SK-N-SH (cell line): ENCODE measurements around the gene MYO10. TPM values are rescaled to one million over a fixed set of nuclear protein-coding genes. Genes with fewer than 3 reads are reported as not detected.

ENCODE experiments used
- CTCF ChIA-PET: fragments of 300-600, 350-600 bp; formaldehyde crosslinking; extraction: SDS; loops from one replicate; lab custom pipeline; 2021; lab: Yijun Ruan, JAX
- POLR2A ChIA-PET: fragments of 350-600 bp; sonication (Branson Sonifier 250); formaldehyde crosslinking; extraction: SDS; loops from one replicate; lab custom pipeline; 2020; ENCODE audit warnings: antibody characterized with exemption, inconsistent platforms; lab: Yijun Ruan, JAX
- DNase-seq: peaks from one replicate; pipeline ENCODE4 v3.0.0; 2012
- H2AFZ ChIP-seq: fragments of 200-600 bp; sonication (generic); 2 replicates; pipeline ENCODE4 v1.8.1; 2016; ENCODE audit warnings: antibody characterized with exemption, mild to moderate bottlenecking, low read depth
- H3F3A ChIP-seq: fragments of 200-600 bp; sonication (generic); replicated peaks from 2 replicates; pipeline ENCODE3; 2016; ENCODE audit warnings: antibody characterized with exemption, mild to moderate bottlenecking; ENCODE audit not compliant: insufficient read depth
- H3K27ac ChIP-seq, 2 experiments: fragments of 200-500 bp in 1 of 2; fragments of 200-600 bp in 1 of 2; sonication (Bioruptor generic) in 1 of 2; sonication (generic), shearing (Covaris generic) in 1 of 2; 2 replicates each; pipeline versions ENCODE4 v1.5.1 to v1.6.1; 2014 to 2016; ENCODE audit warnings: low read depth in 2 of 2, inconsistent platforms in 1 of 2, low read length in 1 of 2, mild to moderate bottlenecking in 1 of 2, mixed read lengths in 1 of 2
- H3K27me3 ChIP-seq: fragments of 200-600 bp; sonication (generic), shearing (Covaris generic); 2 replicates; pipeline ENCODE4 v1.6.1; 2016; ENCODE audit warnings: mixed run types; ENCODE audit not compliant: insufficient read depth
- H3K36me3 ChIP-seq, 2 experiments: fragments of 200-500 bp in 1 of 2; fragments of 200-600 bp in 1 of 2; sonication (Bioruptor generic) in 1 of 2; sonication (generic) in 1 of 2; replicated peaks in 1 of 2; 2 replicates each; pipeline versions ENCODE3 to v1.5.1; 2014 to 2016; ENCODE audit warnings: low read length in 1 of 2, mild to moderate bottlenecking in 1 of 2; ENCODE audit not compliant: insufficient read depth in 2 of 2, control insufficient read depth in 1 of 2
- H3K4me1 ChIP-seq, 2 experiments: fragments of 200-500 bp in 1 of 2; fragments of 200-600 bp in 1 of 2; sonication (Bioruptor generic) in 1 of 2; sonication (generic), shearing (Covaris generic) in 1 of 2; 2 replicates each; pipeline versions ENCODE4 v1.5.1 to v1.6.1; 2014 to 2016; ENCODE audit warnings: low read depth in 1 of 2, low read length in 1 of 2, mixed run types in 1 of 2; ENCODE audit not compliant: insufficient read depth in 2 of 2, control insufficient read depth in 1 of 2
- H3K4me2 ChIP-seq: fragments of 200-600 bp; sonication (generic), shearing (Covaris generic); 2 replicates; pipeline ENCODE4 v1.6.1; 2017; ENCODE audit warnings: mixed run types
- H3K4me3 ChIP-seq, 2 experiments: fragments of 200-500 bp in 1 of 2; fragments of 200-600 bp in 1 of 2; sonication (Bioruptor generic) in 1 of 2; sonication (generic), shearing (Covaris generic) in 1 of 2; 2 replicates each; pipeline versions ENCODE4 v1.5.1 to v1.8.1; 2014 to 2016; ENCODE audit warnings: low read depth in 2 of 2, inconsistent platforms in 1 of 2, low read length in 1 of 2, mild to moderate bottlenecking in 1 of 2, mixed read lengths in 1 of 2, moderate library complexity in 1 of 2
- H3K79me2 ChIP-seq: fragments of 200-600 bp; sonication (generic); 2 replicates; pipeline ENCODE4 v1.8.1; 2017; ENCODE audit warnings: mild to moderate bottlenecking; ENCODE audit not compliant: insufficient read depth
- H3K9ac ChIP-seq: fragments of 200-600 bp; sonication (generic); 2 replicates; pipeline ENCODE4 v1.6.1; 2017; ENCODE audit warnings: mixed run types
- H3K9me2 ChIP-seq: fragments of 200-600 bp; sonication (generic); 2 replicates; pipeline ENCODE4 v1.6.1; 2017; ENCODE audit warnings: mixed run types
- H3K9me3 ChIP-seq: fragments of 200-600 bp; sonication (generic); 2 replicates; pipeline ENCODE4 v1.6.1; 2017; ENCODE audit warnings: mixed run types, mild to moderate bottlenecking, moderate library complexity
- H4K20me1 ChIP-seq: fragments of 200-600 bp; sonication (generic); 2 replicates; pipeline ENCODE4 v1.6.1; 2017; ENCODE audit warnings: mild to moderate bottlenecking, mixed run types; ENCODE audit not compliant: insufficient read depth
- CTCF ChIP-seq: fragments of 200-600 bp; sonication (generic); IDR thresholded peaks from 2 replicates; pipeline ENCODE4 v1.6.1; 2017; ENCODE audit warnings: antibody characterized with exemption, mild to moderate bottlenecking, moderate library complexity
- EZH2phosphoT487 ChIP-seq: fragments of 200-600 bp; sonication (generic); IDR thresholded peaks from 2 replicates; pipeline ENCODE4 v1.6.1; 2017; ENCODE audit warnings: low read depth, mixed run types, mild to moderate bottlenecking, antibody characterized with exemption, moderate library complexity, borderline replicate concordance
- GABPA ChIP-seq: IDR thresholded peaks from 2 replicates; pipeline ENCODE4 v1.4.0; 2012; ENCODE audit warnings: low read depth, mild to moderate bottlenecking
- IRF3 ChIP-seq: fragments of 150-350 bp; IDR thresholded peaks from 2 replicates; pipeline ENCODE4 v1.6.1; 2016; ENCODE audit warnings: mild to moderate bottlenecking, low read depth, low read length
- MXI1 ChIP-seq: IDR thresholded peaks from 2 replicates; pipeline ENCODE4 v1.6.1; 2012; ENCODE audit warnings: mild to moderate bottlenecking, low read depth, low read length, improper control_type of control experiment
- NFIC ChIP-seq: IDR thresholded peaks from 2 replicates; pipeline ENCODE4 v1.4.0; 2012; ENCODE audit warnings: borderline replicate concordance
- NRF1 ChIP-seq: IDR thresholded peaks from 2 replicates; pipeline ENCODE4 v1.6.1; 2012; ENCODE audit warnings: low read depth, mild to moderate bottlenecking, low read length
- PBX3 ChIP-seq: IDR thresholded peaks from 2 replicates; pipeline ENCODE4; 2012
- POLR2AphosphoS5 ChIP-seq: IDR thresholded peaks from 2 replicates; pipeline ENCODE4 v1.6.1; 2012; ENCODE audit warnings: low read depth, low read length
- RAD21 ChIP-seq: IDR thresholded peaks from 2 replicates; pipeline ENCODE4 v1.6.1; 2012; ENCODE audit warnings: mild to moderate bottlenecking, low read length
- RCOR1 ChIP-seq: fragments of 150-350 bp; IDR thresholded peaks from 2 replicates; pipeline ENCODE4 v1.6.1; 2017; ENCODE audit warnings: antibody characterized with exemption, low read length
- REST ChIP-seq: IDR thresholded peaks from 2 replicates; pipeline ENCODE4 v1.6.1; 2012; ENCODE audit warnings: mild to moderate bottlenecking, low read depth, low read length, moderate library complexity
- RXRA ChIP-seq: IDR thresholded peaks from 2 replicates; pipeline ENCODE4 v1.4.0; 2012; ENCODE audit warnings: low read depth, mild to moderate bottlenecking, borderline replicate concordance
- TAF1 ChIP-seq: IDR thresholded peaks from 2 replicates; pipeline ENCODE4 v1.6.1; 2012; ENCODE audit warnings: low read depth, mild to moderate bottlenecking, low read length, moderate library complexity, borderline replicate concordance
- USF1 ChIP-seq: IDR thresholded peaks from 2 replicates; pipeline ENCODE4 v1.4.0; 2012; ENCODE audit warnings: low read depth, borderline replicate concordance
- USF2 ChIP-seq: fragments of 150-350 bp; IDR thresholded peaks from 2 replicates; pipeline ENCODE4 v1.6.1; 2017; ENCODE audit warnings: antibody characterized with exemption, low read length, low read depth, borderline replicate concordance
- WGBS: methylation state at CpG from one replicate; pipeline ENCODE4 v1.1.6; 2017; ENCODE audit warnings: low lambda C conversion rate; 5-methylcytosine and 5-hydroxymethylcytosine counted together
- polyA plus RNA-seq, 3 experiments: library from polyadenylated mRNA; depleted of rRNA; stranded (reverse); fragments of >200 nt; gene quantifications; 2 replicates each; pipeline ENCODE4 v1.2.3, GENCODE V29; 2012

MYO10 gene
- polyA plus RNA-seq, 1 of the 3 experiments (the other 2 are of a cell fraction) = 8.1 TPM

GRCh38 chr5:16965581-16965980 lies 29.5 kb upstream of the MYO10 start:
- H3F3A ChIP-seq = no peaks in the 10 kb centered on the region
- POLR2A ChIA-PET = no interaction called here
- peak overlapping the region; percentile 37; the same call in 1 of the 2 replicates for H2AFZ ChIP-seq

GRCh38 chr5:16963821-16964220 lies 27.7 kb upstream of the MYO10 start:
- H3K9me2 ChIP-seq = no peaks in the 10 kb centered on the region
- peaks cover 0 to 7% of the 10 kb centered on the region in 2 experiments; a peak in 1 of 4 replicates for H3K4me1 ChIP-seq
- no peak overlapping the region for H3K27ac ChIP-seq
- CTCF ChIA-PET = no interaction called here
- no peak overlapping the region for H3K9ac ChIP-seq
- POLR2A ChIA-PET = no interaction called here
- H3K9me3 ChIP-seq = no peaks in the 10 kb centered on the region
- peaks cover 4% of the 10 kb centered on the region for H3F3A ChIP-seq
- TF ChIP-seq NRF1 = no peak
- no peak for TF ChIP-seq GABPA
- no peak for TF ChIP-seq PBX3
- TF ChIP-seq REST = no peak
- TF ChIP-seq CTCF = no peak
- no peak for TF ChIP-seq IRF3
- TF ChIP-seq NFIC = no peak
- TF ChIP-seq TAF1 = no peak
- no peak for TF ChIP-seq RAD21
- no peak for TF ChIP-seq MXI1
- no peak for TF ChIP-seq POLR2AphosphoS5
- no peak for TF ChIP-seq USF2
- TF ChIP-seq RXRA = no peak
- no peaks in the 10 kb centered on the region for H3K36me3 ChIP-seq
- no peak overlapping the region for H3K4me3 ChIP-seq
- no peak overlapping the region for H2AFZ ChIP-seq
- no peaks in the 10 kb centered on the region for H3K79me2 ChIP-seq
- no peak for DNase-seq
- H3K4me2 ChIP-seq = no peak overlapping the region
- 92% methylated on average over 7 of the region's 7 CpGs for WGBS
- H3K27me3 ChIP-seq = no peaks in the 10 kb centered on the region
- no peaks in the 10 kb centered on the region for H4K20me1 ChIP-seq

More at GRCh38 chr5:16965581-16965980, 29.5 kb upstream of the MYO10 start:
- Histone ChIP-seq H3K27me3 (no peaks in the 10 kb centered on the region), H4K20me1 (no peaks in the 10 kb centered on the region), H3K9ac (no peak overlapping the region), H3K9me2 (no peaks in the 10 kb centered on the region), H3K9me3 (no peaks in the 10 kb centered on the region), H3K4me1 (peaks cover 0 to 7% of the 10 kb centered on the region in 2 experiments; a peak in 1 of 4 replicates), H3K4me2 (no peak overlapping the region), H3K27ac (peak overlapping the region in 1 of 2 experiments; percentile 27; a peak in 1 of 4 replicates), H3K79me2 (no peaks in the 10 kb centered on the region), H3K36me3 (no peaks in the 10 kb centered on the region), H3K4me3 (no peak overlapping the region)
- TF ChIP-seq EZH2phosphoT487 = no peak
- TF ChIP-seq RCOR1 = no peak
- TF ChIP-seq USF1 = no peak
- no peak for TF ChIP-seq NRF1
- TF ChIP-seq RAD21 = no peak
- WGBS = 6% methylated on average over 1 of the region's 1 CpG
- CTCF ChIA-PET = no interaction called here
- no peak for DNase-seq
